Activated naive CD4-positive, alpha-beta T cell treated with anti-CD3 and anti-CD28 coated beads, Interleukin-2, amount 50 U/mL, for 24 hours (primary cell): ENCODE measurements around the gene CEACAM18.
"Not testable (repeated sequence)": the region's sequence is repeated elsewhere in the genome, so short reads cannot be mapped to it uniquely, and the experiment has no call there.

Experiments used
- H3K27ac Mint-ChIP-seq: one replicate; pipeline ENCODE4 v1.8.0; 2021; ENCODE audit warnings: mild to moderate bottlenecking, mixed read lengths
- H3K27me3 Mint-ChIP-seq: one replicate; pipeline ENCODE4 v1.8.0; 2021; ENCODE audit warnings: mixed read lengths
- H3K36me3 Mint-ChIP-seq: one replicate; pipeline ENCODE4 v1.8.0; 2021; ENCODE audit warnings: mixed read lengths
- H3K4me1 Mint-ChIP-seq: one replicate; pipeline ENCODE4 v1.8.0; 2021; ENCODE audit warnings: mixed read lengths
- H3K4me3 Mint-ChIP-seq: one replicate; pipeline ENCODE4 v1.8.0; 2021; ENCODE audit warnings: mild to moderate bottlenecking, mixed read lengths
- H3K9me3 Mint-ChIP-seq: one replicate; pipeline ENCODE4 v1.8.0; 2021; ENCODE audit warnings: mixed read lengths

The CEACAM18 gene

GRCh38 chr19:51472607-51473006, 5.7 kb upstream of the CEACAM18 start:
- H3K9me3 Mint-ChIP-seq: no peaks in the 10 kb centered on the region
- no peak overlapping the region for H3K27ac Mint-ChIP-seq
- H3K4me3 Mint-ChIP-seq: no peak overlapping the region
- peaks cover 8% of the 10 kb centered on the region for H3K4me1 Mint-ChIP-seq
- no peaks in the 10 kb centered on the region for H3K36me3 Mint-ChIP-seq
- H3K27me3 Mint-ChIP-seq: peaks cover 2% of the 10 kb centered on the region

GRCh38 chr19:51473009-51473707, 5.2 kb upstream of the CEACAM18 start:
- peaks cover 2% of the 10 kb centered on the region for H3K27me3 Mint-ChIP-seq
- H3K4me3 Mint-ChIP-seq: no peak overlapping the region
- no peaks in the 10 kb centered on the region for H3K36me3 Mint-ChIP-seq
- H3K27ac Mint-ChIP-seq: no peak overlapping the region
- no peaks in the 10 kb centered on the region for H3K9me3 Mint-ChIP-seq
- H3K4me1 Mint-ChIP-seq: peaks cover 8% of the 10 kb centered on the region

- Mint-ChIP-seq H3K36me3 (no peaks in the 10 kb centered on the region), H3K27me3 (peaks cover 2% of the 10 kb centered on the region), H3K27ac (no peak overlapping the region), H3K9me3 (no peaks in the 10 kb centered on the region), H3K4me3 (no peak overlapping the region), H3K4me1 (peaks cover 26% of the 10 kb centered on the region)
Measured at GRCh38 chr19:51476164-51476563, 2.2 kb upstream of the CEACAM18 start.

- Mint-ChIP-seq H3K9me3 (no peaks in the 10 kb centered on the region), H3K4me3 (no peak overlapping the region), H3K27me3 (peaks cover 2% of the 10 kb centered on the region), H3K36me3 (no peaks in the 10 kb centered on the region), H3K27ac (no peak overlapping the region), H3K4me1 (peaks cover 26% of the 10 kb centered on the region)
Measured at GRCh38 chr19:51477344-51477743, 995 bp upstream of the CEACAM18 start.

- peak overlapping the region; percentile 68 for H3K4me3 Mint-ChIP-seq
- H3K4me1 Mint-ChIP-seq: peaks cover 19% of the 10 kb centered on the region
- peak overlapping the region; percentile 24 for H3K27ac Mint-ChIP-seq
- no peaks in the 10 kb centered on the region for H3K9me3 Mint-ChIP-seq
- H3K27me3 Mint-ChIP-seq: no peaks in the 10 kb centered on the region
- H3K36me3 Mint-ChIP-seq: no peaks in the 10 kb centered on the region
Measured at GRCh38 chr19:51479531-51480331, 1.4 kb downstream of the CEACAM18 start.

GRCh38 chr19:51480590-51480989, 2.3 kb downstream of the CEACAM18 start:
- peaks cover 19% of the 10 kb centered on the region for H3K4me1 Mint-ChIP-seq
- no peaks in the 10 kb centered on the region for H3K27me3 Mint-ChIP-seq
- no peak overlapping the region for H3K27ac Mint-ChIP-seq
- no peaks in the 10 kb centered on the region for H3K36me3 Mint-ChIP-seq
- H3K4me3 Mint-ChIP-seq: no peak overlapping the region
- no peaks in the 10 kb centered on the region for H3K9me3 Mint-ChIP-seq

- Mint-ChIP-seq H3K4me1 (peaks cover 15% of the 10 kb centered on the region), H3K27me3 (no peaks in the 10 kb centered on the region), H3K4me3 (no peak overlapping the region), H3K27ac (peak overlapping the region; percentile 3), H3K9me3 (no peaks in the 10 kb centered on the region), H3K36me3 (no peaks in the 10 kb centered on the region)
Measured at GRCh38 chr19:51485960-51486660, 7.8 kb downstream of the CEACAM18 start.

GRCh38 chr19:51488491-51488890, 10.2 kb downstream of the CEACAM18 start:
- H3K4me3 Mint-ChIP-seq: no peak overlapping the region
- peaks cover 17% of the 10 kb centered on the region for H3K4me1 Mint-ChIP-seq
- no peak overlapping the region for H3K27ac Mint-ChIP-seq
- no peaks in the 10 kb centered on the region for H3K27me3 Mint-ChIP-seq
- H3K9me3 Mint-ChIP-seq: no peaks in the 10 kb centered on the region
- no peaks in the 10 kb centered on the region for H3K36me3 Mint-ChIP-seq

- no peaks in the 10 kb centered on the region for H3K27me3 Mint-ChIP-seq
- peak overlapping the region; percentile 81 for H3K27ac Mint-ChIP-seq
- H3K4me3 Mint-ChIP-seq: no peak overlapping the region
- no peaks in the 10 kb centered on the region for H3K36me3 Mint-ChIP-seq
- H3K4me1 Mint-ChIP-seq: peaks cover 19% of the 10 kb centered on the region
- H3K9me3 Mint-ChIP-seq: no peaks in the 10 kb centered on the region
Measured at GRCh38 chr19:51489113-51489512, 10.8 kb downstream of the CEACAM18 start.

- Mint-ChIP-seq H3K36me3 (no peaks in the 10 kb centered on the region), H3K9me3 (no peaks in the 10 kb centered on the region), H3K27ac (no peak overlapping the region), H3K4me1 (peaks cover 19% of the 10 kb centered on the region), H3K4me3 (no peak overlapping the region), H3K27me3 (no peaks in the 10 kb centered on the region)
Measured at GRCh38 chr19:51490676-51491075, 12.3 kb downstream of the CEACAM18 start.

- H3K4me3 Mint-ChIP-seq: no peak overlapping the region
- H3K36me3 Mint-ChIP-seq: no peaks in the 10 kb centered on the region
- peaks cover 19% of the 10 kb centered on the region for H3K4me1 Mint-ChIP-seq
- H3K27me3 Mint-ChIP-seq: no peaks in the 10 kb centered on the region
- H3K27ac Mint-ChIP-seq: no peak overlapping the region
- no peaks in the 10 kb centered on the region for H3K9me3 Mint-ChIP-seq
Measured at GRCh38 chr19:51491586-51491985, 13.2 kb downstream of the CEACAM18 start.

- H3K9me3 Mint-ChIP-seq: no peaks in the 10 kb centered on the region
- H3K4me3 Mint-ChIP-seq: no peak overlapping the region
- H3K27me3 Mint-ChIP-seq: no peaks in the 10 kb centered on the region
- no peaks in the 10 kb centered on the region for H3K36me3 Mint-ChIP-seq
- H3K4me1 Mint-ChIP-seq: peaks cover 10% of the 10 kb centered on the region
- no peak overlapping the region for H3K27ac Mint-ChIP-seq
Measured at GRCh38 chr19:51493776-51494175, 15.4 kb downstream of the CEACAM18 start.

- Mint-ChIP-seq H3K4me3 (no peak overlapping the region), H3K27ac (no peak overlapping the region), H3K4me1 (peaks cover 12% of the 10 kb centered on the region), H3K36me3 (no peaks in the 10 kb centered on the region), H3K9me3 (no peaks in the 10 kb centered on the region), H3K27me3 (no peaks in the 10 kb centered on the region)
Measured at GRCh38 chr19:51497666-51498065, 19.3 kb downstream of the CEACAM18 start.

- not testable (repeated sequence) for H3K9me3 Mint-ChIP-seq, H3K36me3 Mint-ChIP-seq, H3K4me1 Mint-ChIP-seq, H3K4me3 Mint-ChIP-seq, H3K27me3 Mint-ChIP-seq
- H3K27ac Mint-ChIP-seq: peak overlapping the region; percentile 10
Measured at GRCh38 chr19:51500931-51501330, 22.6 kb downstream of the CEACAM18 start.

- H3K9me3 Mint-ChIP-seq: peaks cover 7% of the 10 kb centered on the region
- peaks cover 2% of the 10 kb centered on the region for H3K36me3 Mint-ChIP-seq
- H3K27me3 Mint-ChIP-seq: no peaks in the 10 kb centered on the region
- H3K27ac Mint-ChIP-seq: peak within 1 kb of the TSS; percentile 41
- H3K4me1 Mint-ChIP-seq: peaks cover 8% of the 10 kb centered on the region
- H3K4me3 Mint-ChIP-seq: no peak within 1 kb of the TSS
Measured at GRCh38 chr19:51501594-51502263, 23.4 kb downstream of the CEACAM18 start, which contains the start of gene SIGLEC12. SIGLEC12 (minus strand) TSS chr19:51501800; CDS start chr19:51501733, 67 bp downstream.
